Measurements from ENCODE around the gene ARHGEF10L. TPM values are rescaled to one million over a fixed set of nuclear protein-coding genes. Genes with fewer than 3 reads are reported as not detected.

The ARHGEF10L gene
- polyA plus RNA-seq, 1 donor (not counting 4 experiments of a cell fraction or from before 2014, with no cell fraction given), result 2.4 TPM

- dilution Hi-C loops (cut with MboI; ENCODE audit: extremely low pct_ligation_motif_present, low sequenced_read_pairs), result no loop called here
- Histone ChIP-seq H3K36me3 (ENCODE audit: control insufficient read depth in 2 of 2, extremely low read depth in 1 of 2, insufficient read depth in 2 of 2, low read length in 2 of 2) (no peaks in the 10 kb centered on the region), H3K79me2 (ENCODE audit: control insufficient read depth, insufficient read depth, low read length) (no peaks in the 10 kb centered on the region), H2AFZ (ENCODE audit: control insufficient read depth, low read length) (no peak overlapping the region), H3K4me1 (ENCODE audit: control insufficient read depth, extremely low read depth, insufficient read depth, low read length) (no peaks in the 10 kb centered on the region), H3K9me3 (ENCODE audit: control insufficient read depth, low read depth, low read length) (no peaks in the 10 kb centered on the region), H3K4me2 (ENCODE audit: control insufficient read depth, extremely low read depth, insufficient read depth, low read depth, low read length) (no peak overlapping the region), H3K27ac (ENCODE audit: control insufficient read depth, insufficient read depth, low read length) (no peak overlapping the region), H3K27me3 (ENCODE audit: control insufficient read depth, extremely low read depth, insufficient read depth, low read length) (no peaks in the 10 kb centered on the region), H3K9me1 (ENCODE audit: control insufficient read depth, extremely low read depth, insufficient read depth, low read length) (no peaks in the 10 kb centered on the region), H3K4me3 (ENCODE audit: control insufficient read depth in 2 of 3, extremely low read depth in 1 of 3, insufficient read depth in 2 of 3, low read depth in 1 of 3, low read length in 3 of 3) (no peak overlapping the region), H4K20me1 (ENCODE audit: control insufficient read depth, extremely low read depth, insufficient read depth, low read length) (no peaks in the 10 kb centered on the region), H3K9ac (ENCODE audit: control insufficient read depth, extremely low read depth, insufficient read depth, low read length) (no peak overlapping the region)
- DNase-seq (ENCODE audit: low read depth, low spot score) (no peak), FAIRE-seq (no peak)
- TF ChIP-seq, protein P1, sequence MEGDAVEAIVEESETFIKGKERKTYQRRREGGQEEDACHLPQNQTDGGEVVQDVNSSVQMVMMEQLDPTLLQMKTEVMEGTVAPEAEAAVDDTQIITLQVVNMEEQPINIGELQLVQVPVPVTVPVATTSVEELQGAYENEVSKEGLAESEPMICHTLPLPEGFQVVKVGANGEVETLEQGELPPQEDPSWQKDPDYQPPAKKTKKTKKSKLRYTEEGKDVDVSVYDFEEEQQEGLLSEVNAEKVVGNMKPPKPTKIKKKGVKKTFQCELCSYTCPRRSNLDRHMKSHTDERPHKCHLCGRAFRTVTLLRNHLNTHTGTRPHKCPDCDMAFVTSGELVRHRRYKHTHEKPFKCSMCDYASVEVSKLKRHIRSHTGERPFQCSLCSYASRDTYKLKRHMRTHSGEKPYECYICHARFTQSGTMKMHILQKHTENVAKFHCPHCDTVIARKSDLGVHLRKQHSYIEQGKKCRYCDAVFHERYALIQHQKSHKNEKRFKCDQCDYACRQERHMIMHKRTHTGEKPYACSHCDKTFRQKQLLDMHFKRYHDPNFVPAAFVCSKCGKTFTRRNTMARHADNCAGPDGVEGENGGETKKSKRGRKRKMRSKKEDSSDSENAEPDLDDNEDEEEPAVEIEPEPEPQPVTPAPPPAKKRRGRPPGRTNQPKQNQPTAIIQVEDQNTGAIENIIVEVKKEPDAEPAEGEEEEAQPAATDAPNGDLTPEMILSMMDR (optimal IDR thresholded peaks at IDR 0.05 in 1 of 3, IDR thresholded peaks at IDR 0.05 in 1 of 3, conservative IDR thresholded peaks at IDR 0.05 in 1 of 3; ENCODE audit: extremely low read depth in 1 of 3, insufficient read depth in 2 of 3, low read length in 3 of 3), result no peak
- no peak for TF ChIP-seq EZH2 (IDR thresholded peaks at IDR 0.05; ENCODE audit: low read length)
Measured at GRCh38 chr1:17711577-17711910, 172.0 kb downstream of the ARHGEF10L start.

DNA sequence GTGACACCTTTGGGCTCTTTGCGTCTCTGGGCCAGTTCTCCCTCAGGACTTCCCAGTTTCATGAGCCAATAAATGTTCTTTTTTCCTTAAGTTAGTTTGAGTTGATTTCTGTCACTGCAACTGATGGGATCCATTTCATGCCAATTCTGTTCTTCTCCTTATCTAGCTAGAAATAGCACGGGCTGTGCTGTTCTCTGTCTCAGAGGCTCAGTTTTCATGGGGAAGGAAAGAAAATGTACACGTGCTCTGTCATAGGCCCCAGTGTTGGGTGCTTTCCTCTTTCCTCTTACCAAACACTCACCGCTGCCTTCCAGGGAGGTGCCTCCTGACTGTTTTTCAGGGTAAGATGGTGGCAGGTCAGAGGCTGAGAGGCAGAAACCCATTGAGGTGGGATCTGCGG lies 172.4 kb downstream of the ARHGEF10L start:
- Histone ChIP-seq H3K79me2 (ENCODE audit: control insufficient read depth, insufficient read depth, low read length) (no peaks in the 10 kb centered on the region), H3K36me3 (ENCODE audit: control insufficient read depth in 2 of 2, extremely low read depth in 1 of 2, insufficient read depth in 2 of 2, low read length in 2 of 2) (no peaks in the 10 kb centered on the region), H3K4me2 (ENCODE audit: control insufficient read depth, extremely low read depth, insufficient read depth, low read depth, low read length) (no peak overlapping the region), H3K9me3 (ENCODE audit: control insufficient read depth, low read depth, low read length) (no peaks in the 10 kb centered on the region), H2AFZ (ENCODE audit: control insufficient read depth, low read length) (no peak overlapping the region), H3K9ac (ENCODE audit: control insufficient read depth, extremely low read depth, insufficient read depth, low read length) (no peak overlapping the region), H3K4me3 (ENCODE audit: control insufficient read depth in 2 of 3, extremely low read depth in 1 of 3, insufficient read depth in 2 of 3, low read depth in 1 of 3, low read length in 3 of 3) (no peak overlapping the region), H3K4me1 (ENCODE audit: control insufficient read depth, extremely low read depth, insufficient read depth, low read length) (no peaks in the 10 kb centered on the region), H4K20me1 (ENCODE audit: control insufficient read depth, extremely low read depth, insufficient read depth, low read length) (no peaks in the 10 kb centered on the region), H3K9me1 (ENCODE audit: control insufficient read depth, extremely low read depth, insufficient read depth, low read length) (no peaks in the 10 kb centered on the region), H3K27ac (ENCODE audit: control insufficient read depth, insufficient read depth, low read length) (no peak overlapping the region), H3K27me3 (ENCODE audit: control insufficient read depth, extremely low read depth, insufficient read depth, low read length) (no peaks in the 10 kb centered on the region)
- dilution Hi-C loops (cut with MboI; ENCODE audit: extremely low pct_ligation_motif_present, low sequenced_read_pairs), result no loop called here
- FAIRE-seq (no peak), DNase-seq (ENCODE audit: low read depth, low spot score) (no peak)
- TF ChIP-seq, protein P1 (optimal IDR thresholded peaks at IDR 0.05 in 1 of 3, IDR thresholded peaks at IDR 0.05 in 1 of 3, conservative IDR thresholded peaks at IDR 0.05 in 1 of 3; ENCODE audit: extremely low read depth in 1 of 3, insufficient read depth in 2 of 3, low read length in 3 of 3), result no peak
- TF ChIP-seq EZH2 (IDR thresholded peaks at IDR 0.05; ENCODE audit: low read length), result no peak

Measured in keratinocyte (primary cell).